ENCODE data around the gene DPP6. TPM values are rescaled to one million over a fixed set of nuclear protein-coding genes. Genes with fewer than 3 reads are reported as not detected.

DPP6 gene
- total RNA-seq, 1 donor from 2014 or later, result 0.48 TPM

DNA sequence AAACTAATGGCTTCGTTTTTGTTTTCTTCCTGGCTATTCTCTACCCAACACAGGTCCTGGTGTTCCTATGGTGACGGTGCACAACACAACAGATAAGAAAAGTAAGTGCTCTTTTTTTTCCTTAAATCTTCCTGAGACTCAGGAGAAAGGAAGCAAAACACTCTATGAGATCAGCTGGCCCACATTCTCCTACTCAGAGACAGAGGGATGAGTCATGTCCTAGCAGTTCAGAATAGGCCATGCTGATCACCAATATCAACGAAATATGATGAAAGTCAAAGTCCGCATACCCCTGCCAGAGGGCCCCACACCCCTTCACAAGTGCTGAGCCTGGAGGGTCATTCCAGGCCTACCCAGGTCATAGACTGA, 801.5 kb downstream of the DPP6 start:
- Mint-ChIP-seq H3K36me3 (ENCODE audit: low read depth, unreplicated experiment) (no peaks in the 10 kb centered on the region), H3K4me1 (ENCODE audit: low read depth, unreplicated experiment) (peaks cover 10% of the 10 kb centered on the region), H3K27ac (ENCODE audit: unreplicated experiment) (peak overlapping the region; percentile 44), H3K9me3 (ENCODE audit: unreplicated experiment) (peaks cover 2% of the 10 kb centered on the region), H3K27me3 (ENCODE audit: low read depth, unreplicated experiment) (peaks cover 6% of the 10 kb centered on the region), H3K4me3 (ENCODE audit: unreplicated experiment) (no peak overlapping the region)
- H2AFZ ChIP-seq (ENCODE audit: low read depth, low read length), result no peak overlapping the region
- H3K27ac ChIP-seq (ENCODE audit: low read depth, low read length), result no peak overlapping the region
- H3K4me1 ChIP-seq (ENCODE audit: insufficient read depth, low read length), result no peaks in the 10 kb centered on the region
- no peaks in the 10 kb centered on the region for H3K79me2 ChIP-seq (ENCODE audit: insufficient read depth, low read length)
- H3K4me3 ChIP-seq (ENCODE audit: insufficient read depth, low read depth, low read length), result no peak overlapping the region
- DNase-seq (ENCODE audit: low read depth) (no peak), FAIRE-seq (no peak)
- H3K27me3 ChIP-seq (ENCODE audit: insufficient read depth, low read length), result no peaks in the 10 kb centered on the region
- TF ChIP-seq EZH2 (IDR thresholded peaks at IDR 0.05; ENCODE audit: insufficient read depth, low read length) (no peak), CTCF (IDR thresholded peaks at IDR 0.05; ENCODE audit: insufficient read depth, low read depth, low read length) (no peak)
- H3K4me2 ChIP-seq (ENCODE audit: low read length), result no peak overlapping the region
- no peaks in the 10 kb centered on the region for H3K36me3 ChIP-seq (ENCODE audit: insufficient read depth, low read length)
- H3K9ac ChIP-seq (ENCODE audit: low read length), result no peak overlapping the region
- no peaks in the 10 kb centered on the region for H4K20me1 ChIP-seq (ENCODE audit: insufficient read depth, low read length)
- H3K9me3 ChIP-seq (ENCODE audit: insufficient read depth, low read depth, low read length), result peaks cover 5% of the 10 kb centered on the region

DNA sequence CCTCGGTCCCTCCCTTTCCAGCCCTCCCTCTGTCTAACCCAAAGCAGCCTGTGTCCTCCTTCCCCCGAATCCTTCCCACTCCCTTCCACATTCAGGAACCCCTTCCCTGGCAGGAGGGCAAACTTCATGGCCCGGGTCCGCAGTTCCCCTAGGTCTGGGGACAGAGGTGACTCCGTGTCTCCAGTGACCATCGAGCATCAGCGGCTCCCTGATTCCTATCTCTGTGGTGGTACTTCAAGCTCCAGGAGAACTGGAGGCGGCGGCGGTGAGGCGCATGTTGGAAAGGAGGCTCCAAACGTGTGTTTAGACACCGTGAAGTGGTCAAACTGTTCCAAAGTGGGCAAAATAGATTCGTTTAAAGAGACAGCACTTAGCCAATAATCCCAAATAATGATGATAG, 802.6 kb downstream of the DPP6 start:
- Histone ChIP-seq H3K4me1 (ENCODE audit: insufficient read depth, low read length) (no peaks in the 10 kb centered on the region), H3K27ac (ENCODE audit: low read depth, low read length) (no peak overlapping the region), H2AFZ (ENCODE audit: low read depth, low read length) (no peak overlapping the region), H3K27me3 (ENCODE audit: insufficient read depth, low read length) (no peaks in the 10 kb centered on the region), H3K4me2 (ENCODE audit: low read length) (no peak overlapping the region), H3K36me3 (ENCODE audit: insufficient read depth, low read length) (no peaks in the 10 kb centered on the region), H3K4me3 (ENCODE audit: insufficient read depth, low read depth, low read length) (no peak overlapping the region), H3K9me3 (ENCODE audit: insufficient read depth, low read depth, low read length) (peaks cover 5% of the 10 kb centered on the region), H3K9ac (ENCODE audit: low read length) (no peak overlapping the region), H3K79me2 (ENCODE audit: insufficient read depth, low read length) (no peaks in the 10 kb centered on the region), H4K20me1 (ENCODE audit: insufficient read depth, low read length) (no peaks in the 10 kb centered on the region)
- DNase-seq (ENCODE audit: low read depth), result no peak
- H3K27me3 Mint-ChIP-seq (ENCODE audit: low read depth, unreplicated experiment), result peaks cover 10% of the 10 kb centered on the region
- H3K9me3 Mint-ChIP-seq (ENCODE audit: unreplicated experiment), result peaks cover 2% of the 10 kb centered on the region
- no peak for TF ChIP-seq CTCF (IDR thresholded peaks at IDR 0.05; ENCODE audit: insufficient read depth, low read depth, low read length)
- no peak overlapping the region for H3K27ac Mint-ChIP-seq (ENCODE audit: unreplicated experiment)
- peaks cover 10% of the 10 kb centered on the region for H3K4me1 Mint-ChIP-seq (ENCODE audit: low read depth, unreplicated experiment)
- no peak overlapping the region for H3K4me3 Mint-ChIP-seq (ENCODE audit: unreplicated experiment)
- no peaks in the 10 kb centered on the region for H3K36me3 Mint-ChIP-seq (ENCODE audit: low read depth, unreplicated experiment)
- no peak for FAIRE-seq

DNA sequence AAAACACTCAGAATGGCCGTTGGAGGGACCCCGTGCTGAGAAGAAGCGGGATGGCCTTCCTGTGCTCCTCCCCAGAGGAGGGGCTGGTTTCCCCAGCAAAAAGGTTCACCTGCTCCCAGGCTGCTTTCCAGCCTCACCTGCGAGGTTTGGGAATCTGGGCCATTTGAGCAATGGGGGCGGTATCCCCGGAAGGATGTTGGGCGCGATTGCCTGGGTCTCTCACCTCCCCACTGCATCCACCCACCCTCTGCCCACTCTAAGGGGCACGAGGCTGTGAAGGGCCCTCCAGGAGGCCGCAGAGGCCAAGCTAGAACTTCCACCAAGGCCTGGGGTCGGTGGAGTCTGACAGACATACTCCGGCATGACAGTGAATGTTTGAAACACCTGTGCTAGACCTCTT, 803.2 kb downstream of the DPP6 start:
- Mint-ChIP-seq H3K4me3 (ENCODE audit: unreplicated experiment) (no peak overlapping the region), H3K27ac (ENCODE audit: unreplicated experiment) (no peak overlapping the region), H3K27me3 (ENCODE audit: low read depth, unreplicated experiment) (peaks cover 14% of the 10 kb centered on the region), H3K36me3 (ENCODE audit: low read depth, unreplicated experiment) (no peaks in the 10 kb centered on the region), H3K4me1 (ENCODE audit: low read depth, unreplicated experiment) (peaks cover 10% of the 10 kb centered on the region), H3K9me3 (ENCODE audit: unreplicated experiment) (peaks cover 2% of the 10 kb centered on the region)
- H2AFZ ChIP-seq (ENCODE audit: low read depth, low read length), result no peak overlapping the region
- TF ChIP-seq CTCF (IDR thresholded peaks at IDR 0.05; ENCODE audit: insufficient read depth, low read depth, low read length), result no peak
- no peak for TF ChIP-seq EZH2 (IDR thresholded peaks at IDR 0.05; ENCODE audit: insufficient read depth, low read length)
- no peak overlapping the region for H3K4me3 ChIP-seq (ENCODE audit: insufficient read depth, low read depth, low read length)
- H3K36me3 ChIP-seq (ENCODE audit: insufficient read depth, low read length), result no peaks in the 10 kb centered on the region
- H3K27ac ChIP-seq (ENCODE audit: low read depth, low read length), result no peak overlapping the region
- no peak overlapping the region for H3K9ac ChIP-seq (ENCODE audit: low read length)
- FAIRE-seq (no peak), DNase-seq (ENCODE audit: low read depth) (no peak)
- no peaks in the 10 kb centered on the region for H3K27me3 ChIP-seq (ENCODE audit: insufficient read depth, low read length)
- H4K20me1 ChIP-seq (ENCODE audit: insufficient read depth, low read length), result no peaks in the 10 kb centered on the region
- H3K9me3 ChIP-seq (ENCODE audit: insufficient read depth, low read depth, low read length), result peaks cover 5% of the 10 kb centered on the region
- no peaks in the 10 kb centered on the region for H3K4me1 ChIP-seq (ENCODE audit: insufficient read depth, low read length)
- no peaks in the 10 kb centered on the region for H3K79me2 ChIP-seq (ENCODE audit: insufficient read depth, low read length)
- no peak overlapping the region for H3K4me2 ChIP-seq (ENCODE audit: low read length)
